Smooth muscle cell (in vitro differentiated cells): ENCODE results near the gene PDZD4. TPM values are rescaled to one million over a fixed set of nuclear protein-coding genes. Genes with fewer than 3 reads are reported as not detected.

Experiments
- DNase-seq: peaks from one replicate; lab custom pipeline; 2025; ENCODE audit not compliant: unreplicated experiment; lab: John Stamatoyannopoulos, UW
- H2AFZ ChIP-seq: fragments of 200-600 bp; sonication (generic); 2 replicates; pipeline ENCODE4 v1.6.0; 2016; ENCODE audit warnings: antibody characterized with exemption, low read depth, mild to moderate bottlenecking
- H3F3A ChIP-seq: fragments of 200-600 bp; sonication (generic); 2 replicates; pipeline ENCODE4 v1.6.0; 2017; ENCODE audit warnings: antibody characterized with exemption, low read depth
- H3K27ac ChIP-seq: fragments of 200-600 bp; sonication (generic); 2 replicates; pipeline ENCODE4 v1.5.1; 2016; ENCODE audit warnings: low read depth, mild to moderate bottlenecking
- H3K27me3 ChIP-seq: fragments of 200-600 bp; sonication (generic); 2 replicates; pipeline ENCODE4 v1.6.1; 2016; ENCODE audit warnings: low read depth, mild to moderate bottlenecking
- H3K36me3 ChIP-seq: fragments of 200-600 bp; sonication (generic); 2 replicates; pipeline ENCODE4 v1.5.1; 2016; ENCODE audit warnings: low read depth
- H3K4me1 ChIP-seq: fragments of 200-600 bp; sonication (generic); 2 replicates; pipeline ENCODE4 v1.5.1; 2016; ENCODE audit warnings: low read depth
- H3K4me2 ChIP-seq: fragments of 200-600 bp; sonication (generic); 2 replicates; pipeline ENCODE4 v1.6.0; 2016; ENCODE audit warnings: mild to moderate bottlenecking
- H3K4me3 ChIP-seq: fragments of 200-600 bp; sonication (generic); 2 replicates; pipeline ENCODE4 v1.5.1; 2016; ENCODE audit warnings: mild to moderate bottlenecking
- H3K79me2 ChIP-seq: fragments of 200-600 bp; sonication (generic); 2 replicates; pipeline ENCODE4 v1.6.0; 2016; ENCODE audit warnings: low read depth, mild to moderate bottlenecking
- H3K9ac ChIP-seq: fragments of 200-600 bp; sonication (generic); 2 replicates; pipeline ENCODE4 v1.6.0; 2016; ENCODE audit warnings: low read depth
- H3K9me3 ChIP-seq: fragments of 200-600 bp; sonication (generic); replicated peaks from 2 replicates; pipeline ENCODE4 v1.5.1; 2016; ENCODE audit warnings: low read depth
- H4K20me1 ChIP-seq: fragments of 200-600 bp; sonication (generic); 2 replicates; pipeline ENCODE4 v1.6.0; 2016; ENCODE audit warnings: low read depth
- CTCF ChIP-seq: fragments of 200-600 bp; sonication (generic); IDR thresholded peaks from 2 replicates; pipeline ENCODE4 v1.5.1; 2017; ENCODE audit warnings: borderline replicate concordance, mild to moderate bottlenecking, antibody characterized with exemption; ENCODE audit not compliant: insufficient read depth, poor library complexity, severe bottlenecking
- WGBS: methylation state at CpG from one replicate; pipeline ENCODE4 v1.1.7; 2016; ENCODE audit warnings: low lambda C conversion rate; 5-methylcytosine and 5-hydroxymethylcytosine counted together
- polyA plus RNA-seq: library from polyadenylated mRNA; unstranded; fragments of >200 nt; fragmentation: Nextera tagmentation; extraction: Ambion mirVana; gene quantifications from 2 replicates; pipeline ENCODE4 v1.2.1, GENCODE V29; 2016
- total RNA-seq: library from RNA; depleted of rRNA; stranded (reverse); fragments of >200 nt; gene quantifications from 2 replicates; pipeline ENCODE4 v1.2.3, GENCODE V29; 2014

Gene PDZD4
- total and polyA plus RNA-seq, 2 experiments from 2014 or later, result 2.3 to 3.1 TPM

GRCh38 chrX:153773218-153773611 lies 57.1 kb downstream of the PDZD4 start:
- H3F3A ChIP-seq, result no peaks in the 10 kb centered on the region
- no peaks in the 10 kb centered on the region for H4K20me1 ChIP-seq
- no peaks in the 10 kb centered on the region for H3K79me2 ChIP-seq
- no peaks in the 10 kb centered on the region for H3K36me3 ChIP-seq
- H3K4me1 ChIP-seq, result no peaks in the 10 kb centered on the region
- H3K27ac ChIP-seq, result no peak overlapping the region
- no peaks in the 10 kb centered on the region for H3K27me3 ChIP-seq
- H3K4me3 ChIP-seq, result no peak overlapping the region
- H3K9ac ChIP-seq, result no peak overlapping the region
- DNase-seq, result no peak
- no peak overlapping the region for H2AFZ ChIP-seq
- no peak for TF ChIP-seq CTCF
- WGBS, result 96% methylated on average over 23 of the region's 23 CpGs
- H3K9me3 ChIP-seq, result no peaks in the 10 kb centered on the region
- H3K4me2 ChIP-seq, result no peak overlapping the region

- no peak overlapping the region for H3K27ac ChIP-seq
- WGBS, result 81% methylated on average over 21 of the region's 21 CpGs
- no peak overlapping the region for H3K9ac ChIP-seq
- H3K27me3 ChIP-seq, result no peaks in the 10 kb centered on the region
- no peak overlapping the region for H2AFZ ChIP-seq
- no peak for DNase-seq
- no peak for TF ChIP-seq CTCF
- H3K36me3 ChIP-seq, result no peaks in the 10 kb centered on the region
- H3K79me2 ChIP-seq, result no peaks in the 10 kb centered on the region
- H3K9me3 ChIP-seq, result no peaks in the 10 kb centered on the region
- H3K4me2 ChIP-seq, result no peak overlapping the region
- no peaks in the 10 kb centered on the region for H3K4me1 ChIP-seq
- H3K4me3 ChIP-seq, result no peak overlapping the region
- no peaks in the 10 kb centered on the region for H4K20me1 ChIP-seq
- no peaks in the 10 kb centered on the region for H3F3A ChIP-seq
These were observed 57.8 kb downstream of the PDZD4 start for GRCh38 chrX:153772316-153773217.

GRCh38 chrX:153771415-153772315 lies 58.7 kb downstream of the PDZD4 start:
- Histone ChIP-seq H3K9ac (no peak overlapping the region), H3K27me3 (no peaks in the 10 kb centered on the region), H2AFZ (no peak overlapping the region), H3K9me3 (no peaks in the 10 kb centered on the region), H3K27ac (no peak overlapping the region), H3K4me3 (no peak overlapping the region), H3K4me2 (no peak overlapping the region), H4K20me1 (no peaks in the 10 kb centered on the region), H3F3A (no peaks in the 10 kb centered on the region), H3K79me2 (no peaks in the 10 kb centered on the region), H3K36me3 (no peaks in the 10 kb centered on the region), H3K4me1 (no peaks in the 10 kb centered on the region)
- WGBS, result 86% methylated on average over 36 of the region's 37 CpGs
- no peak for TF ChIP-seq CTCF
- DNase-seq, result no peak
